ENCODE results near the gene KCNMB2. TPM values are rescaled to one million over a fixed set of nuclear protein-coding genes. Genes with fewer than 3 reads are reported as not detected.

Gene KCNMB2
- total and polyA plus RNA-seq, 2 experiments from 2014 or later: 2.4 TPM; not detected in 1

DNA sequence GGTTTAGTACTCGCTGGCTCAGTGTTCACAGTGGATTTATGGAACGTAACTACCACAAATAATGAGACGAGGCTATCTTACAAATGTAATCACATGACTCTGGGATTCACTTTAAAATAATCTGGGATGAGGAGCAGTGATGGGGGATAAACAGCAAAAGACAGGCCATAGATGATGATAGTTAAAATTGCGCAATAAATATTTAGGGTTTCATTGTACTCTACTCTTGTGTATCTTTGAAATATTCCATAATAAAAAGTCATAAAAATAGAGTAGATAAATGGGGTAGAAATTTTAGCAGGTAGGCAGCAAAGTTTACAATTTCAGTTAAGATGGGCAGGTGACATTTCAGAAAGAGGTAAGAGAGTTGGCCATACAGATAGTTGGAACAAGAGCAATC is 196.6 kb downstream of the KCNMB2 start:
- Histone ChIP-seq H3K4me3 (no peak overlapping the region), H3K9me2 (replicated peaks; ENCODE audit: insufficient read depth) (no peaks in the 10 kb centered on the region), H2AFZ (no peak overlapping the region), H3K4me1 (ENCODE audit: insufficient read depth) (no peaks in the 10 kb centered on the region), H3K36me3 (replicated peaks; ENCODE audit: insufficient read depth, low read depth) (no peaks in the 10 kb centered on the region), H3K27me3 (no peaks in the 10 kb centered on the region), H3K27ac (no peak overlapping the region), H3K4me2 (no peak overlapping the region), H3K9me3 (ENCODE audit: low read depth) (no peaks in the 10 kb centered on the region), H4K20me1 (ENCODE audit: insufficient read depth, poor library complexity, severe bottlenecking) (no peaks in the 10 kb centered on the region), H3K79me2 (no peaks in the 10 kb centered on the region)
- WGBS (ENCODE audit: low lambda C conversion rate, missing lambda C conversion rate): 93% methylated on average over 4 of the region's 4 CpGs
- DNase-seq (ENCODE audit: low spot score): no peak
- TF ChIP-seq, protein P1, sequence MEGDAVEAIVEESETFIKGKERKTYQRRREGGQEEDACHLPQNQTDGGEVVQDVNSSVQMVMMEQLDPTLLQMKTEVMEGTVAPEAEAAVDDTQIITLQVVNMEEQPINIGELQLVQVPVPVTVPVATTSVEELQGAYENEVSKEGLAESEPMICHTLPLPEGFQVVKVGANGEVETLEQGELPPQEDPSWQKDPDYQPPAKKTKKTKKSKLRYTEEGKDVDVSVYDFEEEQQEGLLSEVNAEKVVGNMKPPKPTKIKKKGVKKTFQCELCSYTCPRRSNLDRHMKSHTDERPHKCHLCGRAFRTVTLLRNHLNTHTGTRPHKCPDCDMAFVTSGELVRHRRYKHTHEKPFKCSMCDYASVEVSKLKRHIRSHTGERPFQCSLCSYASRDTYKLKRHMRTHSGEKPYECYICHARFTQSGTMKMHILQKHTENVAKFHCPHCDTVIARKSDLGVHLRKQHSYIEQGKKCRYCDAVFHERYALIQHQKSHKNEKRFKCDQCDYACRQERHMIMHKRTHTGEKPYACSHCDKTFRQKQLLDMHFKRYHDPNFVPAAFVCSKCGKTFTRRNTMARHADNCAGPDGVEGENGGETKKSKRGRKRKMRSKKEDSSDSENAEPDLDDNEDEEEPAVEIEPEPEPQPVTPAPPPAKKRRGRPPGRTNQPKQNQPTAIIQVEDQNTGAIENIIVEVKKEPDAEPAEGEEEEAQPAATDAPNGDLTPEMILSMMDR (IDR thresholded peaks at IDR 0.05; ENCODE audit: poor library complexity): no peak
- TF ChIP-seq EZH2phosphoT487 (IDR thresholded peaks at IDR 0.05; ENCODE audit: low read depth, severe bottlenecking, unreplicated experiment) (no peak), EZH2 (IDR thresholded peaks at IDR 0.05; ENCODE audit: borderline replicate concordance) (no peak)

DNA sequence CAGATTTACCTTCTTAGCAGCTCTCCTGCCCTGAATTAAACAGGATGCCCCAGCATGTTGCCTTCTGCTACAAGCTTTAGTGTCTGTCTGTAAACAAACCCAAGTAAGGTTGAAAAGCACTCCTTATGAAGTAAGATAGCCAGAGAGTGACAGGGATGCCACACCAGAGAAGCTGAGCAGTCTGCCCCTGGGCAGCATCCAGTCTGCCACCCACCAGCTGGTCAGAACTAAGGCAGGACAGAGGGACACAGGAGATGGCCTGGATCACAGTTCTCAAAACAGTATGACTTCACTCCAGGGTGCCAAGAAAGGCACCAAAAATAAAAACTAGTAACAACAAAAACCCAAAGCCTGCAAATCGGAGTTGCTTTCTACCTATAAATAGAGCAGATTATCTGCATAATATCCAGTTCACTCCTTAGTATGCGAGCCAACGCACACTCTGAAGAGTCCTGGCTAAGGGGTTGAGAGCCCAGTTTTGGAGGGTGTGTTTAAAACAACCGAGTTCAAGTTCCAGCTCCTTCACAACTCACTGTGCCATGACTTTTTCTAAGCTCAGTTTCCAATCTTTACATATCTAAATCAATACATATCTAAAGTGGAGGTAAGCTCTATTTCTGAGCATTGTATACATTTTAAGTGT is 198.9 kb downstream of the KCNMB2 start:
- Histone ChIP-seq H3K79me2 (no peaks in the 10 kb centered on the region), H3K27ac (peak overlapping the region; percentile 38), H3K9me2 (replicated peaks; ENCODE audit: insufficient read depth) (no peaks in the 10 kb centered on the region), H3K27me3 (no peaks in the 10 kb centered on the region), H3K36me3 (replicated peaks; ENCODE audit: insufficient read depth, low read depth) (no peaks in the 10 kb centered on the region), H2AFZ (no peak overlapping the region), H3K4me2 (no peak overlapping the region), H4K20me1 (ENCODE audit: insufficient read depth, poor library complexity, severe bottlenecking) (no peaks in the 10 kb centered on the region), H3K4me1 (ENCODE audit: insufficient read depth) (no peaks in the 10 kb centered on the region), H3K9me3 (ENCODE audit: low read depth) (no peaks in the 10 kb centered on the region), H3K4me3 (no peak overlapping the region)
- TF ChIP-seq EZH2 (IDR thresholded peaks at IDR 0.05; ENCODE audit: borderline replicate concordance): no peak
- TF ChIP-seq, protein P1 (IDR thresholded peaks at IDR 0.05; ENCODE audit: poor library complexity): no peak
- TF ChIP-seq EZH2phosphoT487 (IDR thresholded peaks at IDR 0.05; ENCODE audit: low read depth, severe bottlenecking, unreplicated experiment): no peak
- WGBS (ENCODE audit: low lambda C conversion rate, missing lambda C conversion rate): 90% methylated on average over 4 of the region's 4 CpGs
- no peak for DNase-seq (ENCODE audit: low spot score)

DNA sequence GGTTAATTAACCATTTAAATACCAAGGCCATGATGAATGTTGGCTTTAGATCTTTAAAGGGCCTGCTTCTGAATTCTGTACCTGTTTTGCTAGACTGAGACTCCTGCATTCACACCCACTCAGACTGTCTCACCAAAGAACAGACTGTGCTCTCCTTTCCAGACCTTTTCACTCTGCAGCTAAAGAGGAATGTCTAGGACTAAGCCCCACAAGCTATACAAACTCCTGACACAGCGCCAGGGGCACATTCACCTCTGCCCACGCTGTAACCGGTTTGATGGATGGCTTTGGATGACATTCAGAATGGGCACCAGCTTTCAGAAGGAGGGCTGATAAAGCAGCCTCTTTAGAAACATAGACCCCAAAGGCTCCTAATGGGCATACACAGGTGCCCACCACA is 200.1 kb downstream of the KCNMB2 start:
- H3K79me2 ChIP-seq: no peaks in the 10 kb centered on the region
- no peak overlapping the region for H2AFZ ChIP-seq
- no peak overlapping the region for H3K4me2 ChIP-seq
- no peaks in the 10 kb centered on the region for H3K9me3 ChIP-seq (ENCODE audit: low read depth)
- no peaks in the 10 kb centered on the region for H3K9me2 ChIP-seq (replicated peaks; ENCODE audit: insufficient read depth)
- peak overlapping the region; percentile 38 for H3K27ac ChIP-seq
- H4K20me1 ChIP-seq (ENCODE audit: insufficient read depth, poor library complexity, severe bottlenecking): no peaks in the 10 kb centered on the region
- peak; percentile 18 for DNase-seq (ENCODE audit: low spot score)
- TF ChIP-seq, protein P1 (IDR thresholded peaks at IDR 0.05; ENCODE audit: poor library complexity): no peak
- no peak for TF ChIP-seq EZH2phosphoT487 (IDR thresholded peaks at IDR 0.05; ENCODE audit: low read depth, severe bottlenecking, unreplicated experiment)
- TF ChIP-seq EZH2 (IDR thresholded peaks at IDR 0.05; ENCODE audit: borderline replicate concordance): no peak
- H3K36me3 ChIP-seq (replicated peaks; ENCODE audit: insufficient read depth, low read depth): no peaks in the 10 kb centered on the region
- H3K4me1 ChIP-seq (ENCODE audit: insufficient read depth): peaks cover 2% of the 10 kb centered on the region
- no peak overlapping the region for H3K4me3 ChIP-seq
- H3K27me3 ChIP-seq: no peaks in the 10 kb centered on the region
- 69% methylated on average over 3 of the region's 3 CpGs for WGBS (ENCODE audit: low lambda C conversion rate, missing lambda C conversion rate)

All from hepatocyte (in vitro differentiated cells).